GM20000 (cell line): ENCODE results near the gene ANKRD11.

ENCODE experiments used
- DNase-seq: peaks from one replicate; pipeline ENCODE4 v3.0.0; 2012; ENCODE audit warnings: low spot score
- TF ChIP-seq, protein P1 (sequence below): IDR thresholded peaks from 2 replicates; pipeline ENCODE4 v1.5.1; 2012; ENCODE audit warnings: mild to moderate bottlenecking, control low read depth; ENCODE audit errors: extremely low read depth, missing control alignments

Gene ANKRD11

DNA sequence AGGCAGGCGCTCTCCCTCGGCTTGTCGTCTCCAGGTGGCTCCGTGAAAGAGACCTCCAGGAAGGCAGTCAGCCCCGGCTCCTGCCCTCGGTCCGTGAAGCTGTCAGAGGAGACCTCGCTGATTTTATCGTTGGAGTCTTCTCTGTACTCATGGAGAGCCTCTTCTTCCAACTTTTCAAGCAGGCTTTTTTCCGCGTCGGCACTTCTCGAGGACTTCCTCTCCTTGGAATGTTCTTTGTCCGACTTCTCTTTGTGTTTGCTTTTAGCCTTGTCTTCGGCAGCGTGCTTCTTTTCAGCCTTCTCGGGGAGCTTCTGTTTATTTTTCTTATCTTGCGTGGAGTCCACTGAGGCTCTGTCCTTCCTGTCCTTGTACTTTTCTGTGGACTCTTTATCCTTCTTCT, 207.8 kb downstream of the ANKRD11 start:
- TF ChIP-seq, protein P1, sequence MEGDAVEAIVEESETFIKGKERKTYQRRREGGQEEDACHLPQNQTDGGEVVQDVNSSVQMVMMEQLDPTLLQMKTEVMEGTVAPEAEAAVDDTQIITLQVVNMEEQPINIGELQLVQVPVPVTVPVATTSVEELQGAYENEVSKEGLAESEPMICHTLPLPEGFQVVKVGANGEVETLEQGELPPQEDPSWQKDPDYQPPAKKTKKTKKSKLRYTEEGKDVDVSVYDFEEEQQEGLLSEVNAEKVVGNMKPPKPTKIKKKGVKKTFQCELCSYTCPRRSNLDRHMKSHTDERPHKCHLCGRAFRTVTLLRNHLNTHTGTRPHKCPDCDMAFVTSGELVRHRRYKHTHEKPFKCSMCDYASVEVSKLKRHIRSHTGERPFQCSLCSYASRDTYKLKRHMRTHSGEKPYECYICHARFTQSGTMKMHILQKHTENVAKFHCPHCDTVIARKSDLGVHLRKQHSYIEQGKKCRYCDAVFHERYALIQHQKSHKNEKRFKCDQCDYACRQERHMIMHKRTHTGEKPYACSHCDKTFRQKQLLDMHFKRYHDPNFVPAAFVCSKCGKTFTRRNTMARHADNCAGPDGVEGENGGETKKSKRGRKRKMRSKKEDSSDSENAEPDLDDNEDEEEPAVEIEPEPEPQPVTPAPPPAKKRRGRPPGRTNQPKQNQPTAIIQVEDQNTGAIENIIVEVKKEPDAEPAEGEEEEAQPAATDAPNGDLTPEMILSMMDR = no peak
- no peak for DNase-seq

DNA sequence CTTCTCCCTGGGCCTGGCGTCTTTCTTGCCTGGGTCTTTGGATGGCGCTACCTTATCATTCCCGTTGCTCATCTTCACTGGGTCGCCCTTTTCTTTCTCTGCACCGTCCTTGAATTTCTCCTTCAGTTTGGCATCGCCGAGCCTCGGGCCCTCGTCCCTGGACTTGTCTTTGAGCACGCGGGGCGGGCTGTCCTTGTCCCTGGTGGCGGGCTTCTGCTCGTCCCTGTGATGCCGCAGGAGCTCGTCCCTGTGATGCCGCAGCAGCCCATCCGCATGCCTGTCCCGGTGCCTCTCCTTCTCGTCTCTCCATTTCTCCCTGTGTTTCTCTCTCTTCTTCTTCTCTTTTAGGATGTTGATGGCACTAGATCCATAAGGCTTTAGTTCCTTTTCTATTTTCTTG, 208.5 kb downstream of the ANKRD11 start:
- DNase-seq = no peak
- TF ChIP-seq, protein P1 = no peak

DNA sequence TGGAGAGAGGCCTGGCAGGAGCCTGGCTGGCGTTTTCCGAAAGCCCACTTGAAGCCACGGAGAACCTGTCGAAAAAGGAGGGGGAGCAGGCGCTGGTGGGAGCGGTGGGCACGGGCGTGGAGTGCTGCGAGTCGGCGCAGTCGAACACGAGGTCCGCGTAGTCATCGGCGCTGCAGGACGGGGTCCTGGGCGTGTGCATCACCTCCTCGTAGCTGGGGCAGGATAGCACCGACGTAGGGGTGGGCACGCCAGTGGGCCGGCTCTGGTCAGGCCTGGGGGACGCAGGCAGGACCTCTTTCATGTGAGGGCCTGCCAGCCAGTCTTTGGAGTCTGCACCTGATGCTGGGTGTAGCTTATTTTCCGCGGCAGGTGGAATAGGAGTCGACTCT, 209.2 kb downstream of the ANKRD11 start:
- DNase-seq = no peak
- TF ChIP-seq, protein P1 = no peak

DNA sequence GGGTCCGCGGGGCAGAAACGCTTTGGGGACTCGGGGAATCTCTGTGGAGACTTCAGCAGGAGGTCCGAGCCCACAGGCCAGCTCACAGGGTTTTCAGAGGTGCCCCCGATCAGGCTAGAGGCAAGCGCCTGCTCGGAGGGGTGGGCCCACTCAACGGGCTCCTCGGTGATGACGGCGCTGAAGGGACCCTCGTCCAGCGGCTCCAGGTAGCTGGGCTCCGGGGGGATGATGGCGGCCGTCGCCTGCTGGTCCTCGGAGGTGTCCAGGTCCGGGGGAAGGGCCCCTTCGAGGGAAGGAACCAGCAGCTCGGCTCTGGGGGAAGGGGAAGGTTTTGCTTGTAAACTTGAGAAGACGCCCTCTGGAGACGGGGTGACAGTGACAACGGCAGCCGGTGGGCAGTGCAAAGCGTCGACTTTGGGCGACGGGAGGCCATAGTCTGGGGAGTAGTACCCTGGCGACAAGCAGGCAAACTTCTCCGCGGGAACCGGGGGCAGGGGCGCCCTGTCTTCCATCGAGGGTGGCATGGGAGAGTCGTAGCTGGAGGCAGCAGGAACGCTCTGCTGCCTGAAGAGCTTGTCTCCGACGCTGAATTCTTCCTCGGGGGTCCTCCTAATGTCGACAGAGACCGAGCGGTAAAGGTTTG, 209.7 kb downstream of the ANKRD11 start:
- no peak for DNase-seq
- TF ChIP-seq, protein P1 = no peak

DNA sequence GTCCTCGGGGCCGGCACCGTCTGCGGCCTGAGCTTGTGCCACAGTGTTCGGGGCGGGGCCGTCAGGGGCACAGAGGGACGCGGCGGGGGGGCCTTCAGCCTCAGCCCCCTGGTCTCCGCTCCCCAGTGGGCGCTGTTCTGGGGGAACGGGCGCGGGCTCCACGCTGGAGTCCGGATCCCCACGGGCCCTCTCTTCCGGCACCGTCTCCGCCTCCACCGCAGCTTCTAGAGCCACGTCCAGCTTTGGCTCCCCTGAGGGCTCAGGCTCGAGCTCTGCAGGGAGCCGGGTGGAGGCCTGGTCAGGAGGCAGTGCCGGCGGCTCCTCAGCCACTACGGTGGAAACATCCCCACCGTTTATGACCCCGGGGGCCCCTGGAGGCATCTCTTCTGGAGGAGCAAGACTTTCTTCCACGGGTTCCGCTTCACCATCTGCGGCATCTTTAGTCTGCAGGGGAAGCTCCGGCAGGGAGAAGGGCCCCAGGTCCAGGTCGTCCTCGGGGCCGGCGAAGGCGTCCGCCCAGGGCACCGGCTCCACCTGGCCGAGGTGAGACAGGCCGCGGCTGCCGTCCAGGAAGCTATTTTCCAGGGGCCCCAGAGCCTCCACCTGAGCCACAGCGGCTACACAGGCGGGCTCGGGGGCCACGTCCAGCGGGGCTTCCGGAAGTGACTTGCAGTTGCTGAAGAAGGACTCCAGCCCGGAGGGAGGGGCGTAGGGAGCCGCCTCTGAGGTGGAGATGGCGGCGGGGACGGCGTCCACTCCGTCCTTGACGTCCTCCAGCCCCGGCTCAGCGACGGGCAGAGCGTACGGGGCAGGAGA, 210.5 kb downstream of the ANKRD11 start:
- TF ChIP-seq, protein P1 = no peak
- no peak for DNase-seq

DNA sequence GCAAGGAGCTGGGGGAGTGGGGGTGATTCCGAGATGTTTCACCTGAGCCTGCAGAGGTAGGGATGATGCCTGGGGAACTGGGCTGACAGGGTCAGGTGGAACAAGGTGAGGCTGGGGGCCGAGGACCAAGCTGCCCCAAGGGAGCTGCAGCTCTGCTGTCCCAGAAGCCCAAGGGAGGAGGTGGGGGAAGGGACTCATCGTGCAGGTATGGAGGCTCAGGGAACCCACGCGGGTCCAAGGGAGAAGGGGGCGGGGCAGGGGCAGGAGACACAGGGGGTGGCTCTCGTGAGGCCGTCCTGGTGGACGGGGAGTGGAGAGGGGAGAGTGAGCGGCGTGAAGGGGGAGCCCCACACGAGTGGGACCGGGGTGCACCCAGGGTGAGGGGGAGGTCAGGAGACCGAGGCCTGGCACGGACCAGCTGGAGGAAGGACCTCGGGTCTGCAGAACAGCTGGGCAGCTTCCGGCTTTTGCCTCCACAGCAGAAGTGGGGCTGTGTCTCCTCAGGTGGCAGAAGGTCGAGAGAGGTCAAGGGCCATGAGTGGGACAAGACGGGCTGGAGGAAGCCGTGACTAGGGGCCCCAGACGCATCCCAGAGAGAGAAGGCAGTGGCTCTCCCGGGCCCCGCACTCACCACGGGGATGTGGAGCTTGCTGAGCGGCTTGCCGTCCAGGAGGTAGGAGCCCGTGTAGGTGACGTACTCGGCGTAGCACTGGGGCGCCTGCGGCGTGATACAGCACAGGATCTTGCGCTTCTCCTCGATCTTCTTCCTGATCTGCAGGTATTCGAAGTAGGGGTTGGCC, 211.7 kb downstream of the ANKRD11 start:
- no peak for DNase-seq
- TF ChIP-seq, protein P1 = no peak

DNA sequence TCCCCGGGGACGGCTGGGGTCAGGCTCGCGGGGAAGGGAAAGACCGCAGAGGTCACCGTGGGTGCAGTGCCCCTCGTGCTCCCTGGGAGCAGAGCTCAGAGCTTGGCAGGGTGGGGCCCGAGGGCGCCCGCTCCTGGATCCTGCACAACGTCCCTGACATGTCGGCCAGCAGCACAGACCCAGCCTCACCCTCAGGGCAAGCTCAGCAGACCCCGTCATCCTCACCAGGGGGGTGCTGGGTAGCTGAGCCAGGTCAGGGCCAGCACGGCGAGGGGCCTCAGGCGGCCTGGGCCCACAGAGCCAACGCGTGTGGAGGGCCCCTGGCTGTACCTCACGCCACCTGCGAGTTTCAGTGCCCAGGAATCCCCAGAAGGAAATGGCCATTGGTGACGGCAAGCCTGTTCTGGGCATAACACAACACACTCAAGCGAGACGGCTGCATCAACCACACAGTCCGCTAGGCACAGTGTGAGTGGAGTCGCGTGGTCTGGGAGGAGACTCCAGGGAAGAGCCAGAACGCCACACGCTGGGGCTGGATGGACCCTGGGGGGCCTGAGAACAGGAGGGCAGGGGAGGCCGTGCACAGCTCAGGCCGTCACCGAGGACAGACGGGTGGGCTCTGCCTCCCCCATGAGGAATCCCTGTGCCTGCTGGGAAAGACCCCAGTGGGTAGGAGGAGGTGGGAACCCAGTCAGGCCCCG, 212.6 kb downstream of the ANKRD11 start:
- TF ChIP-seq, protein P1 = no peak
- DNase-seq = no peak
